ENCODE measurements around the gene GABBR2.
"Not testable (repeated sequence)": the region's sequence is repeated elsewhere in the genome, so short reads cannot be mapped to it uniquely, and the experiment has no call there.

GABBR2 gene

DNA sequence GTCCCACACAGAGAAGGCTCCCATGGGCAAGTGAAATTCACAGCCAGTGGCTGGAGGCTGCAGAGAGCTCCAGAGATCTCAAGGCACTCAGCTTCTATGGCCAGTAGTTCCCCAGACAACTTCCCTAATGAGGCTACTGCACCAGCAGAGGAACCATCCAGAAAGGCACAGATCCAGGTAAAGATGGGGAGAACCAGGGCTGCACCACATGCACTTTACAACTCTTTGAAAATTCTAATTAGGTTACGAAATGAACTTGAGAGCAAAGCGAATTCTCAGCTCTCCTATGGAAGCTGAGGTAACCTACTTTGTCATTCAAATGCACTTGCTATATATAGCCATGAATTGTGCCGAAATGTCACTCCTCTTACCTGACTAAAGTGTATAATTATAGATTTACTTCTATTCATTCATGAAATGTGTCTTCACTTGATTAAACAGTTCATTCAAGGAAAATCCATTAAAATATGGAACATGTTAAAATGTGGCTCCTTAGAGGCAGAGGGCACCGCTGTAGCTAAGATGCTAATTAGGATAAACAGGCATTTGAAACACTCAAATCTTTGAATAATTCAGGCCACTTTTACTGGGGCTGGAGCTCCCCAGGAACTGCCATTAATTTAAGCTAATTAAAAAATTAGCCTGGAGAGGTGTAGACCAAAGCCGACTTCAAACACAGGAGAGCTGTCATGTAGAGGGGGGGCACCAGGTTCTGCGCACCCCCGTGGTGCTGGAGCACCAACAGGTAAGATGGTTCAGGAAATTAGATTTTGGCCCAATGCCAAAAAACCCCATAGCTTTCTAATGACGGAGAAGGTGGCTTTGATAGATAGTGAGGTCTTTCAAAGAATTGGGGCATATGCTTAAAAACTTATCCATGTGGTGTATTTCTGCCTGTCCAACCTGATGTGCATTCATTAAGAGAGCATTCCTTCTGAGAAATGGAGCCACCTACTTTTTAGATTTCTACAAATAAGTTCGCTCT is 204.1 kb downstream of the GABBR2 start:
- no peak for DNase-seq

DNA sequence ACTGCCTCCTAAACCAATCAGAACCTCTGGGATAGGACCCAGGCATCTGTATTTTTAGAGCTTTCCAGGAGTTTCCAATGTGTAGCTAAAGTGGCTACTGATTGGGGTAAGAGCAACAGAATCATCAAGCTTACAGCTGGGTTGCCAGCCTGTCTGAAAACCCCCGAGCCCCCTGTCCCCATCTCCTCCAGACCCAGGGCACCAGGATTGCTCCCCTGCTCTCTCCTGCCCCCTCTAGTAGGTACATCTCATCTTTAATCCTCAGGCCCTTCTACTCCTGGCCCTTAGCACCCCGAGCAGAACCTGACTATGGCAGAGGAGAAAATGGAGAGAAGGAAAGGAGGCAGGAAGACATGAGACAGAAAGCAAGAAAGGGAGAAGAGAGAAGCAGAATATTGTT is 204.9 kb downstream of the GABBR2 start:
- no peak for DNase-seq

DNA sequence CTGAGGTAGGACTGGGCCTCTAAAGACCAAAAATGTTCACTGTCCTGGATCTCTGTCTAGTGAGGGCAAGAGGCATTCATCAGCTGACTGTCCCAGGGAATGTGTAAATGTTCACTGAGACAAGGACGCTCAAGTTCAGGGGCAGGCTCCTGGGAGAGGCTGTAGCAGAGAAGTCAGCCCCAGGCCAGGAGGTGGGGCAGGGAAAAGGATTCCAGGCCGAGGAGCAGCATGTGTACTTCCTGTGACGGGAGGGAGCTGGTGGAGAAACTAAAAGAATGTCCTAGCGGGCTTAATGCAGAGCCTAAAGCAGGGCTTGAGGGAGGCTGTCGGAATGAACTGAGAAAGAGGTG is 205.8 kb downstream of the GABBR2 start:
- DNase-seq, result no peak

DNA sequence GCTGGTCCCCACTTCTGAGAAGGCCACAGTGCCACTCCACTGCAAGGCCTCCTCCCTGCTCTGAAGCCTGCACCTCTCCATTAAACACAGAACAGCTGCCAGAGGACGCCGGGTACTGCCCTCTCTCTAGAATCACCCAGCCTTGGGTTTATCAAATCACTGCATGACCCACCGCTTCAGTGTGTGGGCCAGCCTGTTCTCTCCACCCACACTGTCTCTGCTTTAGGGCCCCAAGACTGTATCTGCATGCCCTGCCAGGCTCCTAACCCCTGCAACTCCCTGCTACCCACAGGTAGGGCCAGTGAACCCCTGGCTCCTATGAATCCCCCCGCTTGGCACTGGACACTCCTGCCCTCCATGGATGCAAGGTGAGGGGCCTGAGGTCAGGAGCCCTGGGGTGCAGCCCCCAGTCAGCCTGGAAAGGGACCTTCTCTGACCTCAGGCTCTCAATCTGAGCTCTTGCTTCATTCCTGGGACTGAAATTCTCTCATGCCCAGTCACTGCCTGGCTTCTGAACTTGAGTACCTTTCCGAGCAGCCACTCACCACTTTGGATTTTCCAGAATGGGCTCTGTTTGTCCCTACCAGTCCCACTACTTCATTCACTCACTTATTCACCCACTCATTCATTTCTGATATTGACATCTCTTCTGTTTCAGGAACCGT is 206.3 kb downstream of the GABBR2 start:
- no peak for DNase-seq

DNA sequence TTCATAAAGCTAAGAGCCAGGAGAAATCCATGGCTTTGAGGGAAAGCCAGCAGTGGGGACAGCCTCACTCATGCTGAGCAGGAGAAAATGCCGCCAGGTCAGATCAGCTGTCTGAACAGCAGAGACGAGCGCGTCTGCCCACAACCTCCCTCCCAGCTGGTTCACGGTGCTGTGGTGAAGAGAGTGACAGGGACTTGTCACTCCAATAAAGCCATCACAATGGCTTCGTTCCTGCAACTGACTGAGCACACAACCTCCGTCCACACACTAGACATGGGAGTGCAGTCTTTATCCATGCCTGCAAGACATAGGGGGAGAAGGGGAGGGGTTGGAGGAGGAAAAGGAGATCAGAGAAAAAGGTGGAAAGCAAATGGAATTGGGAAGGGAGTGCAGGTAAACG is 206.9 kb downstream of the GABBR2 start:
- no peak for DNase-seq

GRCh38 chr9:98501259-98501658 is 207.5 kb downstream of the GABBR2 start:
- DNase-seq, result not testable (repeated sequence)

GRCh38 chr9:98500337-98500919 is 208.3 kb downstream of the GABBR2 start:
- no peak for DNase-seq

DNA sequence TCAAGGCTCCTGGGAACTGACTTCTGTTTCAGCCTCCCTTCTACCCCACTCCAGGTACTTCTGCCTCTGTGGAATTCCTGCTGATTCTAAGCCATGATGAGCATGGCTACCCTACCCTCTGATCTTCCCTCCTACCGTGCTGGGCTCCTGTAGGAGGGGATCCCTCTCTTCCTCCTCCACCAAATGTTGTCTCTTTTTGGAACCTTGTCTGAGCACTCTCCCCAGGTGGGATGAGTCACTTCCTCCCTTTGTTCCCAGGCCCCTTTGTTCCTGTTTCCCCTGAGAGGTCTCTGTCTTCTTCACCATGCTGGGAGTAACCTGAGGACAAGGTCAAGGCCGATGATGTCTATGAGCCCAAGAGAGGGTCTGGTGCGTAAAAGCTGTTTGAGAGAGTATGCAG is 213.2 kb downstream of the GABBR2 start:
- DNase-seq, result no peak

DNA sequence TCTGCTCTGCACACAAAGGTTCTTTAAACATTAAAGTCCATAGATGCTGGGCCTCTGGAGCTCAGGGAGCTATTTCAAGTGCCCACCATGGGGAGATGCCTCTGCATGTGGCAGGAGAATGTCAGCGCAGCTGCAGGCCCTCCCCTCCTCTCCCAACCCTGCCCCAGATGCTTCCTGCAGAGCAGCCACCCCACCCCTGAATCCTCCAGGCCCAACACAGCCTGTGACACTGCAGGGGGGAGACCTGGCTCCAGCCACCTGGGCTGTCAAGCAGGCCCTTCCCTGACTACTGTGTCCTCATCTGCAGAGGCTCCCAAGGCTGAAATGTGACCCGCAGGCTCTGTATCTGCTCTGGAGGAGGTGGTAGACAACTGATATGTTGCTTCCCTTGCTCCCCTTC is 213.9 kb downstream of the GABBR2 start:
- DNase-seq, result no peak

DNA sequence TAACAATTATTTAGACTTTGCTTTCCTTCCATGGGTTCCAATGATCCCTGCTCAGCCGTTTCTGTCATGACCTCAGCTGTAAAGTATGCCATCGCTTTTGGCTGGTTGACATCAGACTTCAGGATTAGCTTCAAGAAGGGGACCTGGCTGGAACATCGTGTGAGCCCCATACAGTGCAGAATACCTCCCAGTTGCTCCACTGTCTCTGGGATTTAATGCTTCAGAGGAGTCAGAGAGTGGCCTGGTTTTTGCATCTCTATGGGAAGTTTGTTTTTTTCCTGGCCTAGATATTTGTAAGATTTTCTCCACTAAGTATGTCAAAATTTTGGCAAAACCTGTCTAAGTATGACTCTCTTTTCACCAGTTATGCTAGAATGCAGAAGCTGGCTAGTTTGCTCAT is 216.9 kb downstream of the GABBR2 start:
- no peak for DNase-seq

DNA sequence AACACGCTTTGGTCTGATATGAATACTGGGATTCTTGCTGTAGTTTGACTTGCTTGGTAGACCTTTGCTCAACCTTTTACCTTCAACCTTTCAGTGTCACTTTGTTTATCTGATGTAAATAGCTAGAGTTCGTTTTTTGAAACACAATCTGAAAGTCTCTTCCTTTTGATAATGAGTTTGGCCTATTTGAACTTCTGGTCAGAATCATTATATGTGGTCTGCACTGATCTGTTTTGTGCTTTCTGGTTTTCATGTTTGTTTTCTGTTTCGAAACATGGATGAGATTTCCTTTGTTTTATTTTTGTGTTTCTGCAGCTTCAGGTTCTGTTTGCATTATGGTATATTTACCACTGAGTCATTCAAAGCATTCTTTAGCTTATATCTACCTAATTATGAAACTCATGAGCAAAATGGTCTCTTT is 217.5 kb downstream of the GABBR2 start:
- no peak for DNase-seq

GRCh38 chr9:98488571-98489312 is 220.0 kb downstream of the GABBR2 start:
- DNase-seq, result no peak

- no peak for DNase-seq
These were observed 223.0 kb downstream of the GABBR2 start for GRCh38 chr9:98485706-98486105.

- no peak for DNase-seq
These were observed 224.6 kb downstream of the GABBR2 start for GRCh38 chr9:98484162-98484561.

DNA sequence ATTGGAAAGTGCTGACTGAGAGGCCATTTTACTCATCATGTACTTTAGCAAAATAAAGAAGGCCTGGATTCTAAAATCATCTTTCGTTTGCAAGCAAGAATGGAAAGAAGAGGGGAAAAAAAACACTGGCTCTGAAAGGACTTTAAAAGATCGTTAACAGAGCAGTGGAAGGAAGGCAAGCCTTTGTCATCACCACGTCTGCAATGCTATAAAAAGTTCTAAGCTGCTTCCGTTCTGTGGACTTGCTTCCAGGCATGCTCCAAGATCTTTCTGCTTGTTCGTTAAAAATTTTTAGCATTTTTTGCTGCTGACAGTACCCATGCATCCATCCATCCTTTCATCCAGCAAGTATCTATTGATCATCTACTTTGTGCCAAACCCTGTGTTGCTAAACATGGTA is 226.5 kb downstream of the GABBR2 start:
- DNase-seq, result no peak

DNA sequence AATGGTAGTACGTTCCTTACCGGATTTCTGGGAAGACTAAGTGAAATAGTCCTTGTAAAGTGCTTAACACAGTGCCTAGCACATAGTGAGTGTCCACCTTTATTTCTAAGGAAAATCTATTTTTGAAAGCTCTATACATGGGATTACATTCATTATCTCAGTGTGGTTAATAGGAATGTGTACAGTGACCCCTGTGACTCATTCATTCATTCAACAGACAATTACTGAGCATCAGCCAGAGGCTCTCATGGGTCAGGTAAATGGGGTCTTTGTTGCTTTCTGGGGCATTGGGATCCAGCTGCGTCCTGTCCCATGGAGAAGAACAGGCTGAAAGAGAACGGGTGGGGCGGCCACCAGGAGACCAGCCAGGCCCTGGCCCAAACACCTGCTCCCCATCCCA is 227.1 kb downstream of the GABBR2 start:
- DNase-seq, result no peak

DNA sequence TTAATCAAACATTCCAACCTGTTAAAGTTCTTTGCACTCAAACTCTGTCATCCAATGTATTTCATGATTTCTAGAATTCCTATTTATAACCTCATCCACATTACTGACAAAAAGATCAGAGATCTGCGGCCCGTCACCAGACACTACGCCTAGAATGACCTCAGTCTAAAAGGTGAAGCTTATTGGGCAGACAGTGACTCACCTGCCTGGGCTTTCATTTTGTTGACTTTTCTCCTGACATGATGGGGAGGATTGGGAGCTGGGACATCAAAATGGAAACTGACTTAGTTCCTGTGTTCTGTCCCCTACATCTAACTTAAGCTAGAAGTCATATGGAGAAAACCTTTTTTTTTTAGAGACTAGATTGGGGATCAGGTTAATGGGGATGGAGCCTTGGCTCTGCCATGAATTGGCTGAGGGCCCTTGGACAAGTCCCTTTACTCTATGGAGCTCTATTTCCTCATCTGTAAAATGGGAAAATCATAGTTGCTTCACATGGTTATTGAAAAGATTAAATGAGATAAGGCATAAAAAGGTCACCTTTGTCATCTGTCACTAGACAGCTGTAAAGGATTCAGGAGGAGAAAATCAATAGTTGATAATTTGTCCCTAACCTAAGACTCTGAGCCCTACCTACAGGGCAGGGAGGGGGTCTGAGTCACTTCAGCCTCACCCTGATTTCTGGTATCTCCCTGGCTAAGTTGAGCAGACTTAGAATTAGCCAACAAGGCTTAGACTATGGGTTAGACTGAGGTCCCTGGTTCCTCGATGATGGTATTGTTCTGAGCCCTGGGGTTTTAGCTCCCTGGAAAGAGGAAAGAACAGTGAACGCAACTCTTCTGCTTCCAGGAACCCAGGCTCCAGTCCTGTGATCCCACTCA is 228.5 kb downstream of the GABBR2 start:
- no peak for DNase-seq

DNA sequence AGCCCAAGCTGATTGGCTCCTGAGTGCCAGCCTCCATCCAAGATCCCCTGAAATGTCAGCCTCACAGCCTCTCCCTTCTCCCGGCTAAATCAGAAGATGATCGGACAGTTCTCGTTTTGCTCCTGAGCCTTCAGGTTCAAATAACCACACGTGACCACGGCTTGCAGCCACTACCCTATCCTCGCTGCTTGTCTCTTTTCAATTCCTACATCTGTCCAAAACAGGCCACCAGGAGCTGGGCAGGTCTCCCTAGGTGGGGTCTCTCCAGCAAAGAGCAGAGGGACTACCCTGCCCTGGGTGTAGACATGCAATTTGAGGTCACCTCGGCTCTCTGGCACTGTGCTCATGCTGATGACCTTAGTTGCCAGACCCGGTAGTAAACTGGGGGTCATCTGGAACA is 229.3 kb downstream of the GABBR2 start:
- DNase-seq, result no peak

DNA sequence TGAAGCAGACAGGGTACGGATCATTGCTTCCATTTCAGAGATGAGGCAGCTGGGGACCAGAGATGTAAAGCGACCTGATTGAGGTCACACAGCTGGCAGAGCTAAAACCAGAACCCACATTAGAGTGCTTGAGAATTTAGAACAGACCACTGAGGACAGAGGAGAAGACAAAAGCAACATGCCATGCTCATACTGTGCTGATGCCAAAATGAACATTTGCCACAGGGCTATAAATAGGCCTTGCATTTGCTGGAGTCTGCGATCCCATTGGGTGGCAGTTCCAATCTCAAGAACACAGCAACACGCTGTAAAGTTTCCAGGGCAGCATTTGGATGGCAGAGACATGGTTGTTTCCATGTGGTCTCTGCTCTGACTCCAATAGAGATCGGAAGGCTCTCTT is 230.9 kb downstream of the GABBR2 start:
- DNase-seq, result no peak

GRCh38 chr9:98472216-98472615 is 236.5 kb downstream of the GABBR2 start:
- no peak for DNase-seq

DNA sequence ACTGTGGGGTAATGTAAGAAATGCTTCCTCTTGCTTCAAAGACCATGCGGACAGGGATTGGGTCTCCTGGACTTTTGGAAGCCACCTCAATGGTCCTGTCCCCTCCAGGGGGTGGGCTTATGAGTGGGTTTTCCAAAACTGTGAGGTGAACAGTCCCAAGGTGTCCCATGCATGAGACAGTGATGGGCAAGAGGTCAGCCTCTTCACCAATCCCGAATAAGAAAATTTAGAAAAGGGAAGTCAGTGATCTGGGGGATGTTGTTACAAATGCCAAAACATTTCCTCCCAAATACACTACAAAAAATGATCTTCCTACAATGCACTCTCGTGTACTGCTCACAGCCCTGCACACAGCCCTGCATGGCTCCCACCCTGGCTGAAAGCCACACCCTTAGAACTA is 237.6 kb downstream of the GABBR2 start:
- no peak for DNase-seq

DNA sequence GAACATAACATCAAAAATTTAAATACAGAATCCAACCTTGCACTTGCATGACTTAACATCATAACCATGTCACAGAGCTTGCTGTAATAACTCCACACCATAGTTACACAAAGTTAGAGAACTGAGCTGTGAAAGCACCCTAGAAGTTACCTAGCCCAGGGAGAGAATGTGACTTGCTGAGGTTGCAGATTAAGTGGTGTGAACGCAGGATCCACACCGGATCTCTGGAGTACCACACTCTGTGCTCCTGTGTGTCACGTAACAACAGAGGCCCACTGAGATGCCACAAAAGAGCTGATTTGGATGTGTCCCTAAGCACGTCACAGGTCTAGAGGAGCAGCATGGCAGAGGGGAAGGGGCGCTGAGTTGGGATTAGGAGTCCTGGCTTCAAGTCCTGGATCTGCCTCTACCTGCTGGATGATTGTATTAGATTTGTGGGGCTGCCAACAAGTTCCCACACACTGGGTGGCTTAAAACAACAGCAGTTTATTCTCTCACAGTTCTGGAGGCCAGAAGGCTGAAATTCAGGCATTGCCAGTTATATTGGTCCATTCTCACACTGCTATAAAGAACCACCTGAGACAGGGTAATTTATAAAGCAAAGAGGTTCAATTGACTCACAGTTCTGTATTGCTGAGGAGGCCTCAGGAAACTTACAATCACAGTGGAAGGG is 240.0 kb downstream of the GABBR2 start:
- DNase-seq, result no peak
